Thyroid gland (tissue), 4 donors: ENCODE results near the gene SALL2. TPM values are rescaled to one million over a fixed set of nuclear protein-coding genes. Genes with fewer than 3 reads are reported as not detected.

Experiments
- DNase-seq, 2 donors: peaks; one replicate each; pipeline ENCODE4 v3.0.0-alpha.2; 2019
- H3K27ac ChIP-seq, 3 donors: fragments of 200-600 bp; sonication (generic); 1 replicate in 2 of 3; 2 replicates in 1 of 3; pipeline ENCODE4 v1.5.1; 2016 to 2019; ENCODE audit warnings: mild to moderate bottlenecking in 1 of 3, moderate library complexity in 1 of 3
- H3K27me3 ChIP-seq: fragments of 200-600 bp; sonication (generic); one replicate; pipeline ENCODE4 v1.5.1; 2019
- H3K36me3 ChIP-seq, 2 donors: fragments of 200-600 bp; sonication (generic); one replicate each; pipeline ENCODE4 v1.5.1; 2016 to 2019
- H3K4me1 ChIP-seq, 2 donors: fragments of 200-600 bp; sonication (generic); one replicate each; pipeline ENCODE4 v1.5.1; 2017 to 2019
- H3K4me3 ChIP-seq, 3 donors: fragments of 200-600 bp; sonication (generic); replicated peaks in 1 of 3; 1 replicate in 2 of 3; 2 replicates in 1 of 3; pipeline ENCODE4 v1.5.1; 2016; ENCODE audit warnings: mild to moderate bottlenecking in 1 of 3
- H3K9me3 ChIP-seq: fragments of 200-600 bp; sonication (generic); one replicate; pipeline ENCODE4 v1.5.1; 2017
- CTCF ChIP-seq, 6 experiments: fragments of 200-600 bp in 3 of 6; fragments of 450-650 bp in 3 of 6; sonication (generic) in 3 of 6; IDR thresholded peaks; one replicate each; pipeline ENCODE4 v1.5.1; 2016 to 2019; ENCODE audit warnings: antibody characterized with exemption in 6 of 6, mild to moderate bottlenecking in 2 of 6, inconsistent platforms in 1 of 6, moderate library complexity in 1 of 6
- POLR2A ChIP-seq, 2 donors: fragments of 450-650 bp; IDR thresholded peaks; one replicate each; pipeline ENCODE4 v1.6.1; 2017; ENCODE audit warnings: antibody characterized with exemption in 2 of 2, mild to moderate bottlenecking in 2 of 2, moderate library complexity in 1 of 2
- WGBS, 2 donors: methylation state at CpG; one replicate each; pipeline ENCODE4 v1.1.5; 2017; 5-methylcytosine and 5-hydroxymethylcytosine counted together
- intact Hi-C: fragments of 100-400 bp; cut with DNase I; formaldehyde crosslinking; loops from one replicate; pipeline ENCODE4 v1.15.1; 2023
- total RNA-seq, 4 donors: library from RNA; depleted of rRNA; stranded (reverse); fragments of >200 nt; gene quantifications; one replicate each; pipeline ENCODE4 v1.2.3, GENCODE V29; 2016

SALL2 gene
- total RNA-seq, 4 donors from 2014 or later = 21.9 to 24.6 (median 22.5) TPM

- no peak for DNase-seq
- Histone ChIP-seq H3K4me1 (peaks cover 16 to 31% of the 10 kb centered on the region in 2 donors), H3K27me3 (no peaks in the 10 kb centered on the region), H3K4me3 (no peak overlapping the region), H3K27ac (no peak overlapping the region), H3K9me3 (no peaks in the 10 kb centered on the region), H3K36me3 (peaks cover 6 to 12% of the 10 kb centered on the region in 2 donors)
- TF ChIP-seq POLR2A (IDR thresholded peaks at IDR 0.05) = no peak
- TF ChIP-seq CTCF (IDR thresholded peaks at IDR 0.05) = no peak
- intact Hi-C loops = no loop called here
Observed at GRCh38 chr14:21505012-21505553, 21.1 kb downstream of the SALL2 start.

- no peak for TF ChIP-seq CTCF (IDR thresholded peaks at IDR 0.05)
- TF ChIP-seq POLR2A (IDR thresholded peaks at IDR 0.05) = no peak
- no peaks in the 10 kb centered on the region for H3K27me3 ChIP-seq
- H3K36me3 ChIP-seq = peaks cover 17 to 27% of the 10 kb centered on the region in 2 donors
- H3K4me1 ChIP-seq = peaks cover 9 to 20% of the 10 kb centered on the region in 2 donors
- intact Hi-C loops = loop anchor here (5.0 kb wide), 1 partner anchor 54 kb away; no protein-coding TSS in a partner anchor
- peak overlapping the region in 1 of 3 donors; percentile 83 for H3K27ac ChIP-seq
- DNase-seq = no peak
- H3K9me3 ChIP-seq = no peaks in the 10 kb centered on the region
- H3K4me3 ChIP-seq = no peak overlapping the region
- 94 to 97% methylated on average over 4 of the region's 4 CpGs for WGBS, 2 donors
Observed at GRCh38 chr14:21503376-21503775, 22.8 kb downstream of the SALL2 start.

GRCh38 chr14:21501568-21501967, 24.6 kb downstream of the SALL2 start:
- Histone ChIP-seq H3K4me3 (no peak overlapping the region), H3K4me1 (peaks cover 9 to 20% of the 10 kb centered on the region in 2 donors), H3K9me3 (no peaks in the 10 kb centered on the region), H3K27ac (peak overlapping the region; percentile 78 to 85 (median 83)), H3K36me3 (peaks cover 32 to 35% of the 10 kb centered on the region in 2 donors), H3K27me3 (no peaks in the 10 kb centered on the region)
- peak; percentile 83 to 87 for DNase-seq
- intact Hi-C loops = loop anchor here (5.0 kb wide), 1 partner anchor 56 kb away; no protein-coding TSS in a partner anchor
- TF ChIP-seq CTCF (IDR thresholded peaks at IDR 0.05) = peak in 1 of 6 experiments; percentile 5
- TF ChIP-seq POLR2A (IDR thresholded peaks at IDR 0.05) = peak in 1 of 2 donors; percentile 35
- WGBS, 2 donors = 45 to 66% methylated on average over 5 of the region's 5 CpGs

- peak in 1 of 2 donors; percentile 9 for DNase-seq
- H3K4me3 ChIP-seq = no peak overlapping the region
- peaks cover 54 to 56% of the 10 kb centered on the region in 2 donors for H3K36me3 ChIP-seq
- intact Hi-C loops = no loop called here
- TF ChIP-seq CTCF (IDR thresholded peaks at IDR 0.05) (peak in 5 of 6 experiments; percentile 21 to 67 (median 51)), POLR2A (IDR thresholded peaks at IDR 0.05) (no peak)
- H3K27me3 ChIP-seq = no peaks in the 10 kb centered on the region
- 58 to 65% methylated on average over 5 of the region's 5 CpGs for WGBS, 2 donors
- peaks cover 9 to 20% of the 10 kb centered on the region in 2 donors for H3K4me1 ChIP-seq
- peak overlapping the region in 2 of 3 donors; percentile 15 to 27 for H3K27ac ChIP-seq
- H3K9me3 ChIP-seq = no peaks in the 10 kb centered on the region
Observed at GRCh38 chr14:21498540-21499526, 27.3 kb downstream of the SALL2 start.
